Activated naive CD8-positive, alpha-beta T cell treated with anti-CD3 and anti-CD28 coated beads, Interleukin-2, amount 10 ng/mL, durations not matched to agents 7 days and 5 days (primary cell): ENCODE data around the gene EIF2B1. TPM values are rescaled to one million over a fixed set of nuclear protein-coding genes. Genes with fewer than 3 reads are reported as not detected.

Source experiments
- ATAC-seq: fragments of 150-1000 bp; cut with Tn5 transposase; one replicate; pipeline ENCODE4 v1.10.0; 2021; ENCODE audit warnings: low read depth, moderate library complexity
- POLR2A ChIA-PET: fragments of 350-600 bp; sonication (Branson Sonifier 250); formaldehyde crosslinking; loops from one replicate; lab custom pipeline; 2021; ENCODE audit warnings: antibody characterized with exemption; lab: Charles Lee
- DNase-seq: peaks from one replicate; pipeline ENCODE4 v3.0.0; 2021
- H3K27ac Mint-ChIP-seq: one replicate; pipeline ENCODE4 v1.8.0; 2022; ENCODE audit warnings: mild to moderate bottlenecking, mixed read lengths
- H3K27me3 Mint-ChIP-seq: one replicate; pipeline ENCODE4 v1.8.0; 2022; ENCODE audit warnings: mild to moderate bottlenecking, moderate library complexity, mixed read lengths
- H3K36me3 Mint-ChIP-seq: one replicate; pipeline ENCODE4 v1.8.0; 2021; ENCODE audit warnings: mild to moderate bottlenecking, mixed read lengths
- H3K4me1 Mint-ChIP-seq: one replicate; pipeline ENCODE4 v1.8.0; 2021; ENCODE audit warnings: mixed read lengths
- H3K4me3 Mint-ChIP-seq: one replicate; pipeline ENCODE4 v1.8.0; 2022; ENCODE audit warnings: mild to moderate bottlenecking, moderate library complexity, mixed read lengths
- H3K9me3 Mint-ChIP-seq: one replicate; pipeline ENCODE4 v1.8.0; 2021; ENCODE audit warnings: mixed read lengths
- total RNA-seq, 2 experiments: library from RNA; stranded (reverse); gene quantifications; one replicate each; pipeline ENCODE4 v1.2.3, GENCODE V29; 2021

The EIF2B1 gene
- total RNA-seq, 2 experiments from 2014 or later: 56.8 to 62.8 TPM

DNA sequence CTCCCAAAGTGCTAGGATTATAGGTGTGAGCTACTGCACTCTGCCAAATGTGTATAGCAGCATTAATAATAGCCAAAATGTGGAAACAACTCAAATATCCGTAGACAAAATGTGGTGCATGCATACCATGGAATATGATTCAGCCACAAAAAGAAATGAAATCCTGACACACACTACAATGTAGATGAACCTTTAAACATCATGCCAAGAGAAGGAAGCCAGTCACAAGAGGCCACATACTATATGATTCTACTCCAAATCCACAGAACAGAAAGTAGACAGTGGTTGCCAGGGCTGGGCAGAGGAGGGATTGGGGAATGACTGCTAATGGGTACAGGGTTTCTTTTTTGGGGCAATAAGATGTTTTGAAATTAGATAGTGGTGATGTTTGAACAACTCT lies 56.9 kb downstream of the EIF2B1 start:
- ATAC-seq: no peak
- Mint-ChIP-seq H3K4me1 (no peaks in the 10 kb centered on the region), H3K36me3 (peaks cover 3% of the 10 kb centered on the region), H3K27me3 (peaks cover 7% of the 10 kb centered on the region), H3K9me3 (no peaks in the 10 kb centered on the region), H3K27ac (no peak overlapping the region), H3K4me3 (no peak overlapping the region)
- DNase-seq: no peak
- POLR2A ChIA-PET: no interaction called here

DNA sequence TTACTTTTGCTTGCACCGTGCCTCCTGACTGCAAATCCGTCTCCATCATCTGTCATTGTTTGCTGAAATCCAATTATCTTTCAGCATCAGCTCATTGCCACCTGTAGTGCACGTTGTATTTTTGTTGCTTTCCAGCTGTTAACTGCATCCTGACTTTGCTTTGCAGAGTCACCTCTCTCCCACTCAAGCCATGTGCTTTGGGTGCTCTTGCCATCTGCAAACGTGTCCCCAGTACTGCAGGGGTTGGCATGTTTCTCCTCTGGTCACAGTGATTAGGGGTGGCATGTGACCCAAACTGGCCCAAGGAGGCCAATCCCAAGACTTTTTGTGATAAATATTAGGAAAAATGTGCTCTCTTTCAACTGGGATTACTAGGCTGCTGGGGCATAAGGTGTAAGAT lies 59.6 kb downstream of the EIF2B1 start:
- Mint-ChIP-seq H3K4me3 (no peak overlapping the region), H3K27me3 (peaks cover 10% of the 10 kb centered on the region), H3K36me3 (peaks cover 3% of the 10 kb centered on the region), H3K4me1 (peaks cover 4% of the 10 kb centered on the region), H3K9me3 (no peaks in the 10 kb centered on the region), H3K27ac (no peak overlapping the region)
- DNase-seq: no peak
- ATAC-seq: no peak
- POLR2A ChIA-PET: no interaction called here

DNA sequence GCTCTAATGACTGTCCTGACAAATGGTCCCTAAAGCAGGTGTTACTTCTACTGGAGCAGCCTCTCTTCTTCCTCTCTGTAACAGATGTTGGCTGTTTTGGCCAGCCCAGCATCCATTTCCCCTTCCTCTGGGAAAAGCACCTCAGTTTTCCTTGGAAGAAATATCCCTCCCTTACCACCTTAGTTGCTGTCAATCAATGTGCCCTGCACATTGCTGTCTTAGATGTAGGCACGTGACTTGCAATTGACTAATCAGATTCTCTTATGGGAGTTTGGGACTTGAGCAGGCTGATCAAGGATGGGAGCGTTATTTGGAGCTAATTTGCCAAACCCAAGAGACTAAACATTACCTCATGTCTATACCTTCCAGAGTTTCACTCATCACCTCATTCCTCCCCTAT lies 61.1 kb downstream of the EIF2B1 start:
- peaks cover 3% of the 10 kb centered on the region for H3K36me3 Mint-ChIP-seq
- peaks cover 4% of the 10 kb centered on the region for H3K4me1 Mint-ChIP-seq
- peaks cover 10% of the 10 kb centered on the region for H3K27me3 Mint-ChIP-seq
- H3K27ac Mint-ChIP-seq: no peak overlapping the region
- no peaks in the 10 kb centered on the region for H3K9me3 Mint-ChIP-seq
- DNase-seq: no peak
- H3K4me3 Mint-ChIP-seq: no peak overlapping the region
- POLR2A ChIA-PET: no interaction called here
- no peak for ATAC-seq

GRCh38 chr12:123571343-123571813 lies 62.1 kb downstream of the EIF2B1 start:
- POLR2A ChIA-PET: no interaction called here
- DNase-seq: no peak
- Mint-ChIP-seq H3K9me3 (no peaks in the 10 kb centered on the region), H3K36me3 (peaks cover under 1% of the 10 kb centered on the region), H3K27ac (peak overlapping the region; percentile 51), H3K4me3 (no peak overlapping the region), H3K4me1 (peaks cover 4% of the 10 kb centered on the region), H3K27me3 (peaks cover 10% of the 10 kb centered on the region)
- no peak for ATAC-seq

Other genes starting within 250 kb of the EIF2B1 start
- gene KMT5A, start 249.6 kb downstream of the EIF2B1 start, total RNA-seq: 10 to 100 TPM; 64.5 to 69.4 TPM
- 1 to 10 TPM; 5.3 to 5.5 TPM for gene RILPL2, start 197.0 kb downstream of the EIF2B1 start, total RNA-seq
- gene SNRNP35, start 175.5 kb downstream of the EIF2B1 start, total RNA-seq: 10 to 100 TPM; 32.3 to 33.9 TPM
- 1 to 10 TPM; 2.2 to 2.9 TPM for gene RILPL1, start 100.0 kb downstream of the EIF2B1 start, total RNA-seq
- gene TMED2, start 49.1 kb downstream of the EIF2B1 start, total RNA-seq: 100 to 1,000 TPM; 109 to 127 TPM
- gene DDX55, start 31.6 kb downstream of the EIF2B1 start, total RNA-seq: 10 to 100 TPM; 34.5 to 39.3 TPM
- gene GTF2H3, start 143 bp upstream of the EIF2B1 start, total RNA-seq: 10 to 100 TPM; 35.8 to 36.7 TPM
- gene TCTN2, start 37.4 kb upstream of the EIF2B1 start, total RNA-seq: 1 to 10 TPM; 3.8 to 4.1 TPM
- 10 to 100 TPM; 52.1 to 54.4 TPM for gene ATP6V0A2, start 78.7 kb upstream of the EIF2B1 start, total RNA-seq
- under 1 TPM; 0.28 to 0.34 TPM for gene DNAH10, start 128.6 kb upstream of the EIF2B1 start, total RNA-seq